Measurements from ENCODE around the gene SRGAP3.

The SRGAP3 gene

GRCh38 chr3:9062570-9062969 lies 186.9 kb downstream of the SRGAP3 start:
- TF ChIP-seq NFIC (IDR thresholded peaks at IDR 0.05) (no peak), MAX (IDR thresholded peaks at IDR 0.05) (no peak), FOXM1 (IDR thresholded peaks at IDR 0.05; ENCODE audit: borderline replicate concordance, low read depth) (no peak), TCF12 (IDR thresholded peaks at IDR 0.05; ENCODE audit: low read depth) (no peak)

GRCh38 chr3:9061634-9062033 lies 187.8 kb downstream of the SRGAP3 start:
- TF ChIP-seq CEBPB (IDR thresholded peaks at IDR 0.05) = no peak
- no peak for TF ChIP-seq FOXM1 (IDR thresholded peaks at IDR 0.05; ENCODE audit: borderline replicate concordance, low read depth)
- TF ChIP-seq USF1 (IDR thresholded peaks at IDR 0.05) = no peak
- TF ChIP-seq EGR1 (IDR thresholded peaks at IDR 0.05) = no peak
- no peak for TF ChIP-seq NFIC (IDR thresholded peaks at IDR 0.05)
- TF ChIP-seq MAX (IDR thresholded peaks at IDR 0.05) = no peak
- no peak for TF ChIP-seq ZBTB7A (IDR thresholded peaks at IDR 0.05; ENCODE audit: low read depth)
- no peak for TF ChIP-seq RAD21 (IDR thresholded peaks at IDR 0.05; ENCODE audit: low read depth)
- TF ChIP-seq CREB1 (IDR thresholded peaks at IDR 0.05; ENCODE audit: low read depth) = no peak
- no peak for TF ChIP-seq TAF1 (IDR thresholded peaks at IDR 0.05; ENCODE audit: low read depth)
- no peak for TF ChIP-seq EP300 (IDR thresholded peaks at IDR 0.05; ENCODE audit: borderline replicate concordance)
- no peak for TF ChIP-seq YY1 (IDR thresholded peaks at IDR 0.05; ENCODE audit: low read depth)
- TF ChIP-seq TCF12 (IDR thresholded peaks at IDR 0.05; ENCODE audit: low read depth) = no peak
- TF ChIP-seq REST (IDR thresholded peaks at IDR 0.05; ENCODE audit: low read depth) = no peak
- no peak for TF ChIP-seq TEAD4 (IDR thresholded peaks at IDR 0.05)

GRCh38 chr3:9059489-9060400 lies 189.7 kb downstream of the SRGAP3 start:
- TF ChIP-seq ZBTB7A (IDR thresholded peaks at IDR 0.05; ENCODE audit: low read depth) = no peak
- TF ChIP-seq RAD21 (IDR thresholded peaks at IDR 0.05; ENCODE audit: low read depth) = no peak
- TF ChIP-seq USF1 (IDR thresholded peaks at IDR 0.05) = no peak
- TF ChIP-seq CEBPB (IDR thresholded peaks at IDR 0.05) = no peak
- TF ChIP-seq CREB1 (IDR thresholded peaks at IDR 0.05; ENCODE audit: low read depth) = no peak
- no peak for TF ChIP-seq TCF12 (IDR thresholded peaks at IDR 0.05; ENCODE audit: low read depth)
- TF ChIP-seq EGR1 (IDR thresholded peaks at IDR 0.05) = no peak

GRCh38 chr3:9056581-9056980 lies 192.9 kb downstream of the SRGAP3 start:
- TF ChIP-seq MAX (IDR thresholded peaks at IDR 0.05) (no peak), TAF1 (IDR thresholded peaks at IDR 0.05; ENCODE audit: low read depth) (no peak), RAD21 (IDR thresholded peaks at IDR 0.05; ENCODE audit: low read depth) (no peak), USF1 (IDR thresholded peaks at IDR 0.05) (no peak)

- TF ChIP-seq FOXM1 (IDR thresholded peaks at IDR 0.05; ENCODE audit: borderline replicate concordance, low read depth) (no peak), CREB1 (IDR thresholded peaks at IDR 0.05; ENCODE audit: low read depth) (no peak), TAF1 (IDR thresholded peaks at IDR 0.05; ENCODE audit: low read depth) (no peak), NFIC (IDR thresholded peaks at IDR 0.05) (no peak), MAX (IDR thresholded peaks at IDR 0.05) (no peak), TEAD4 (IDR thresholded peaks at IDR 0.05) (no peak), ZBTB7A (IDR thresholded peaks at IDR 0.05; ENCODE audit: low read depth) (no peak), TCF12 (IDR thresholded peaks at IDR 0.05; ENCODE audit: low read depth) (no peak), USF1 (IDR thresholded peaks at IDR 0.05) (no peak), RAD21 (IDR thresholded peaks at IDR 0.05; ENCODE audit: low read depth) (no peak), EP300 (IDR thresholded peaks at IDR 0.05; ENCODE audit: borderline replicate concordance) (no peak), REST (IDR thresholded peaks at IDR 0.05; ENCODE audit: low read depth) (no peak), EGR1 (IDR thresholded peaks at IDR 0.05) (no peak), CEBPB (IDR thresholded peaks at IDR 0.05) (no peak), YY1 (IDR thresholded peaks at IDR 0.05; ENCODE audit: low read depth) (no peak)
Measured at GRCh38 chr3:9047452-9048346, 201.7 kb downstream of the SRGAP3 start.
